ENCODE measurements around the gene FREM3.
"Not testable (repeated sequence)": the region's sequence is repeated elsewhere in the genome, so short reads cannot be mapped to it uniquely, and the experiment has no call there.

The FREM3 gene

GRCh38 chr4:143575331-143575730, 125.1 kb downstream of the FREM3 start:
- no peak for DNase-seq (ENCODE audit: low read depth)

GRCh38 chr4:143564472-143564871, 136.0 kb downstream of the FREM3 start:
- DNase-seq (ENCODE audit: low read depth): no peak

- DNase-seq (ENCODE audit: low read depth): peak; percentile 15
Measured at GRCh38 chr4:143559757-143560147, 140.7 kb downstream of the FREM3 start.

- DNase-seq (ENCODE audit: low read depth): peak; percentile 41
Measured at GRCh38 chr4:143558823-143559756, 141.4 kb downstream of the FREM3 start.

GRCh38 chr4:143558286-143558685, 142.2 kb downstream of the FREM3 start:
- DNase-seq (ENCODE audit: low read depth): no peak

GRCh38 chr4:143555676-143556075, 144.8 kb downstream of the FREM3 start:
- DNase-seq (ENCODE audit: low read depth): no peak

- no peak for DNase-seq (ENCODE audit: low read depth)
Measured at GRCh38 chr4:143554728-143555597, 145.5 kb downstream of the FREM3 start.

- DNase-seq (ENCODE audit: low read depth): no peak
Measured at GRCh38 chr4:143549928-143550327, 150.5 kb downstream of the FREM3 start.

GRCh38 chr4:143539670-143540023, 160.8 kb downstream of the FREM3 start:
- no peak for DNase-seq (ENCODE audit: low read depth)

- no peak for DNase-seq (ENCODE audit: low read depth)
Measured at GRCh38 chr4:143538979-143539669, 161.4 kb downstream of the FREM3 start.

GRCh38 chr4:143531788-143532491, 168.5 kb downstream of the FREM3 start:
- no peak for DNase-seq (ENCODE audit: low read depth)

- DNase-seq (ENCODE audit: low read depth): no peak
Measured at GRCh38 chr4:143531380-143531779, 169.1 kb downstream of the FREM3 start.

GRCh38 chr4:143528046-143528445, 172.4 kb downstream of the FREM3 start:
- not testable (repeated sequence) for DNase-seq (ENCODE audit: low read depth)

Measured in stimulated activated CD8-positive, alpha-beta memory T cell treated with anti-CD3 and anti-CD28 coated beads, Interleukin-12 subunit alpha, Interleukin-12 subunit beta, amount 100 ng/mL, for 4 hours (primary cell).